Activated CD4-positive, alpha-beta T cell treated with anti-CD3 and anti-CD28 coated beads, Interleukin-2, Interleukin-6, amounts not matched to agents 100 ng/mL and 50 ng/mL, durations not matched to agents 16 hours and 8 hours (primary cell): Measurements from ENCODE around the gene TF.

Source experiments
- DNase-seq: peaks from one replicate; pipeline ENCODE4 v3.0.0-alpha.2; 2020

The TF gene

GRCh38 chr3:133747907-133748639, 1.9 kb downstream of the TF start:
- no peak for DNase-seq

- DNase-seq, result no peak
Observed at GRCh38 chr3:133749427-133750258, 3.5 kb downstream of the TF start.

GRCh38 chr3:133750259-133750656, 4.1 kb downstream of the TF start:
- no peak for DNase-seq

GRCh38 chr3:133753107-133753778, 7.0 kb downstream of the TF start:
- DNase-seq, result no peak

GRCh38 chr3:133753779-133754164, 7.6 kb downstream of the TF start:
- no peak for DNase-seq

- DNase-seq, result no peak
Observed at GRCh38 chr3:133754455-133754854, 8.3 kb downstream of the TF start.

GRCh38 chr3:133754973-133755828, 9.0 kb downstream of the TF start:
- no peak for DNase-seq

GRCh38 chr3:133756716-133757694, 10.8 kb downstream of the TF start:
- DNase-seq, result no peak

- peak; percentile 5 for DNase-seq
Observed at GRCh38 chr3:133757701-133758567, 11.7 kb downstream of the TF start.

GRCh38 chr3:133758568-133758928, 12.4 kb downstream of the TF start:
- no peak for DNase-seq

- no peak for DNase-seq
Observed at GRCh38 chr3:133758964-133759739, 13.0 kb downstream of the TF start.

- no peak for DNase-seq
Observed at GRCh38 chr3:133759740-133760305, 13.6 kb downstream of the TF start.

- no peak for DNase-seq
Observed at GRCh38 chr3:133760916-133761315, 14.7 kb downstream of the TF start.

- no peak for DNase-seq
Observed at GRCh38 chr3:133761605-133762484, 15.7 kb downstream of the TF start.

- DNase-seq, result no peak
Observed at GRCh38 chr3:133762539-133762938, 16.3 kb downstream of the TF start.

GRCh38 chr3:133763797-133764683, 17.8 kb downstream of the TF start:
- DNase-seq, result no peak

- no peak for DNase-seq
Observed at GRCh38 chr3:133765256-133765655, 19.1 kb downstream of the TF start.
